Activated B cell treated with CpG ODN at 0.5 μM for 24 hours (primary cell): ENCODE measurements around the gene ADAMTS14. TPM values are rescaled to one million over a fixed set of nuclear protein-coding genes. Genes with fewer than 3 reads are reported as not detected.
"Not testable (repeated sequence)": the region's sequence is repeated elsewhere in the genome, so short reads cannot be mapped to it uniquely, and the experiment has no call there.

Experiments used
- ATAC-seq: fragments of 200-7000 bp; cut with Tn5 transposase; one replicate; pipeline ENCODE4 v1.10.0; 2021; ENCODE audit warnings: low read depth, mild to moderate bottlenecking, moderate library complexity
- CTCF ChIA-PET: fragments of 350-600 bp; sonication (Branson Sonifier 250); formaldehyde crosslinking; loops from one replicate; lab custom pipeline; 2021; ENCODE audit warnings: antibody characterized with exemption; lab: Charles Lee
- POLR2A ChIA-PET: fragments of 350-600 bp; sonication (Branson Sonifier 250); formaldehyde crosslinking; loops from one replicate; lab custom pipeline; 2021; ENCODE audit warnings: antibody characterized with exemption; lab: Charles Lee
- DNase-seq: peaks from one replicate; pipeline ENCODE4 v3.0.0; 2022
- H3K27ac Mint-ChIP-seq: one replicate; pipeline ENCODE4 v1.8.0; 2020; ENCODE audit warnings: mixed read lengths
- H3K27me3 Mint-ChIP-seq: one replicate; pipeline ENCODE4 v1.8.0; 2021; ENCODE audit warnings: mixed read lengths
- H3K36me3 Mint-ChIP-seq: one replicate; pipeline ENCODE4 v1.8.0; 2021; ENCODE audit warnings: low read depth, mixed read lengths
- H3K4me1 Mint-ChIP-seq: one replicate; pipeline ENCODE4 v1.8.0; 2021; ENCODE audit warnings: mixed read lengths
- H3K4me3 Mint-ChIP-seq: one replicate; pipeline ENCODE4 v1.8.0; 2020; ENCODE audit warnings: mild to moderate bottlenecking, mixed read lengths
- H3K9me3 Mint-ChIP-seq: one replicate; pipeline ENCODE4 v1.8.0; 2020; ENCODE audit warnings: mixed read lengths
- intact Hi-C: fragments of 100-400 bp; cut with micrococcal nuclease; formaldehyde crosslinking; loops from one replicate; pipeline ENCODE4 v1.15.1; 2024
- total RNA-seq: library from RNA; stranded (reverse); gene quantifications from 2 replicates; pipeline ENCODE4 v1.2.3, GENCODE V29; 2022
- TF ChIP-seq, protein P1 (sequence below): fragments of 200-600 bp; IDR thresholded peaks from one replicate; pipeline ENCODE4 v1.8.0; 2022; ENCODE audit warnings: antibody characterized with exemption, mild to moderate bottlenecking

Gene ADAMTS14
- 0.04 TPM in 1 of 2 replicates, not detected in the other for total RNA-seq

DNA sequence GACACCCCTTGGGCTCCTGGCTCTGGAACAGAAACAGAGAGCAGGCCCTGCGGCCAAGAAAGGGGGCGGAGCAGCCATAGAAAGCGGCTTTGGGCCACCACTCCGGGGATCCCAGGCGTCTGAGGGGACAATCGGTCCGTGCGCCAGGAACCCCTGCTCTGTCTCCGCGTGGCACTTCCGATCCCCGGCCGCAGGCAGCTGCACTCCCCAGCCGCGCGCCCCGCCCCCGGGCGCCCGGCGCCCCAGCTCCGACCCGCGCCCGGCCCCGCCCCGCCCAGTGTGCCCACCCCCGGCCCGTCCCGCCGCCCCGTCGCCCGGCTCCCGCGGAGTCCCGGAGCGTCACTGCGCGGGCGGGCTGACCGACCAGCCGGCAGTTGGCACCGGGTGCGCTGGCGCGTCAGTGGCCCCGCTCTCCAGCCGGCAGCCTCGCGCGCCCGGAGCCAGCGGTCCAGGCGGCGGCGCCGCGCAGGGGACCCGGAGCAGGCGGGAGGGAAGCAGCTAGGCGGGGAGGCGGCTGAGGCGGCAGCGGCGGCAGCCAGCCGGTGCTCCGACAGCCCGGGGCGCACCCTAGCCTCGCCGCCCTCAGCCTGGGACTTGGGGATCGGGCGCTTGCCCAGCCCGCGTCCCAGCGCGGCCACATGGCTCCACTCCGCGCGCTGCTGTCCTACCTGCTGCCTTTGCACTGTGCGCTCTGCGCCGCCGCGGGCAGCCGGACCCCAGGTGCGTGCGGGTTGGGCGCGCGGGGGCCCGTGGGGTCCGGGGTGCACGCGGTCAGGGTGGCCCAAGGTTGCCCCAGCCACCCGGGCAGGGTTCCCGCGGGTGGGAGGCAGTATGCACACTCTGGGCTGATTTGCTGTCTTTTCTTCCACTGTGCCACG, at the start of gene ADAMTS14:
TSS of gene ADAMTS14 (plus strand) at position 342 of the 878 bp plus-strand sequence. CDS start at position 639, 297 bp downstream.
- ATAC-seq (no peak), DNase-seq (no peak)
- TF ChIP-seq, protein P1, sequence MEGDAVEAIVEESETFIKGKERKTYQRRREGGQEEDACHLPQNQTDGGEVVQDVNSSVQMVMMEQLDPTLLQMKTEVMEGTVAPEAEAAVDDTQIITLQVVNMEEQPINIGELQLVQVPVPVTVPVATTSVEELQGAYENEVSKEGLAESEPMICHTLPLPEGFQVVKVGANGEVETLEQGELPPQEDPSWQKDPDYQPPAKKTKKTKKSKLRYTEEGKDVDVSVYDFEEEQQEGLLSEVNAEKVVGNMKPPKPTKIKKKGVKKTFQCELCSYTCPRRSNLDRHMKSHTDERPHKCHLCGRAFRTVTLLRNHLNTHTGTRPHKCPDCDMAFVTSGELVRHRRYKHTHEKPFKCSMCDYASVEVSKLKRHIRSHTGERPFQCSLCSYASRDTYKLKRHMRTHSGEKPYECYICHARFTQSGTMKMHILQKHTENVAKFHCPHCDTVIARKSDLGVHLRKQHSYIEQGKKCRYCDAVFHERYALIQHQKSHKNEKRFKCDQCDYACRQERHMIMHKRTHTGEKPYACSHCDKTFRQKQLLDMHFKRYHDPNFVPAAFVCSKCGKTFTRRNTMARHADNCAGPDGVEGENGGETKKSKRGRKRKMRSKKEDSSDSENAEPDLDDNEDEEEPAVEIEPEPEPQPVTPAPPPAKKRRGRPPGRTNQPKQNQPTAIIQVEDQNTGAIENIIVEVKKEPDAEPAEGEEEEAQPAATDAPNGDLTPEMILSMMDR = no peak
- no peak within 1 kb of the TSS for H3K27ac Mint-ChIP-seq
- H3K9me3 Mint-ChIP-seq = peaks cover 5% of the 10 kb centered on the region
- H3K27me3 Mint-ChIP-seq = peaks cover 42% of the 10 kb centered on the region
- intact Hi-C loops = no loop called here
- peaks cover 9% of the 10 kb centered on the region for H3K4me1 Mint-ChIP-seq
- H3K36me3 Mint-ChIP-seq = no peaks in the 10 kb centered on the region
- H3K4me3 Mint-ChIP-seq = peak within 1 kb of the TSS; percentile 40
- POLR2A ChIA-PET = no interaction called here
- CTCF ChIA-PET = no interaction called here

DNA sequence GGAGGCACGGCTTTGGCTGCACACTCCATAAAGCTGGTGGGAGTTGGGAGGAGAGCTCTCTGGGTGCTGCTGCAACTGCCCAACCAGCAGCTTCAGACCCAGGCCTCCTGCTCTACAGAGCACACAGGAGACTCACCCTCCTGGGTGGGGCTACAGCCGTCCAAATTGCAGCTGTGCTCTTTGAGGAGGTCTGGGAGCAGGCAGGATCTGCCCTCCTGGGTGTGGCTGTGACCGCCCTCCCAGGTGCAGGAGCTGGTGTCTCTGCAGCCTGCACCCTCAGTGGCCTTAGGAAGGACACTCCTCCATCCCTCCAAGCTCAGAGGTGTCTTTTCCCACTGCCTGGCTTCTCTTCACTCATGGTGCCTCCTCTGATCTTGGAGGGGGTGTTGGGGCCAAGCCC, 49.8 kb upstream of the ADAMTS14 start:
- peaks cover 7% of the 10 kb centered on the region for H3K27me3 Mint-ChIP-seq
- DNase-seq = no peak
- ChIA-PET CTCF (no interaction called here), POLR2A (no interaction called here)
- H3K4me1 Mint-ChIP-seq = no peaks in the 10 kb centered on the region
- TF ChIP-seq, protein P1 = no peak
- peaks cover 11% of the 10 kb centered on the region for H3K9me3 Mint-ChIP-seq
- H3K36me3 Mint-ChIP-seq = no peaks in the 10 kb centered on the region
- H3K27ac Mint-ChIP-seq = no peak overlapping the region
- no peak overlapping the region for H3K4me3 Mint-ChIP-seq
- ATAC-seq = no peak
- intact Hi-C loops = no loop called here

- no peak for DNase-seq
- no peaks in the 10 kb centered on the region for H3K36me3 Mint-ChIP-seq
- intact Hi-C loops = no loop called here
- no peak for ATAC-seq
- peaks cover 11% of the 10 kb centered on the region for H3K9me3 Mint-ChIP-seq
- H3K27ac Mint-ChIP-seq = no peak overlapping the region
- ChIA-PET POLR2A (no interaction called here), CTCF (no interaction called here)
- H3K27me3 Mint-ChIP-seq = peaks cover 4% of the 10 kb centered on the region
- H3K4me1 Mint-ChIP-seq = no peaks in the 10 kb centered on the region
- H3K4me3 Mint-ChIP-seq = no peak overlapping the region
- TF ChIP-seq, protein P1 = no peak
These were observed 49.1 kb upstream of the ADAMTS14 start for GRCh38 chr10:70622981-70623844.

DNA sequence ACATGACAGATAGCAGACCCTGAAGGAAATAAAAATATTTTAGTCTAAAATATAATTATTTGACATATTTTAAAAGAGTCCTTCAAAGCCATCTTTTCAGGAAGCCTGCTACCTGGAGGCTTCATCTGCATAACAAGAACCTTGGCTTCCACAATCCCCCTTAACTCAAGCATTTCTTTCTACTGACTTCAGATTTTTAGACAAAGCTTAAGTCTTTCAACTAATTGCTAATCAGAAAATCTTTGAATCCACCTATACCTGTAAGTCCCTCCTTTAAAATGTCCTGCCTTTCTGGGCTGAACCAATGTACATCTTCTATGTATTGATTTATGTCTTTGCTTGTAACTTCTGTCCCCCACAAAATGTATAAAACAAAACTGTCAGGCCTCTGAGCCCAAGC, 46.2 kb upstream of the ADAMTS14 start:
- Mint-ChIP-seq H3K36me3 (no peaks in the 10 kb centered on the region), H3K27ac (no peak overlapping the region), H3K27me3 (peaks cover 3% of the 10 kb centered on the region), H3K4me3 (no peak overlapping the region), H3K4me1 (no peaks in the 10 kb centered on the region), H3K9me3 (no peaks in the 10 kb centered on the region)
- no peak for ATAC-seq
- ChIA-PET CTCF (no interaction called here), POLR2A (no interaction called here)
- intact Hi-C loops = no loop called here
- TF ChIP-seq, protein P1 = no peak
- DNase-seq = no peak

DNA sequence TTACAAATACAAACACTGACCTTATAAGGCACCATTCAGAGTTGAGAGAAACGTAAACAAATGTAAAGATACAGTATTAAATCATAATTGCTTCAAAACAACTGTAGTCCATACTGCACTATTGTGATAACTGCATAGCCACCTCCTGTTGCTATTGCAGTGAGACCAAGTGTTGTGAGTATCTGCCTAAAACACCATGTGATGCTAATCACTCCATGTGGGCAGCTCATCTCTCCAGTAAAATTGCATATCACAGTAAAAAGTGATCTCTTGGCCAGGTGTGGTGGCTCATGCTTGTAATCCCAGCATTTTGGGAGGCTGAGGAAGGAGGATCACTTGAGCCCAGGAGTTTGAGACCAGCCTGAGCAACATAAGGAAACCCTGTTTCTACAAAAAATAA, 43.0 kb upstream of the ADAMTS14 start:
- intact Hi-C loops = no loop called here
- no peak overlapping the region for H3K4me3 Mint-ChIP-seq
- ATAC-seq = no peak
- H3K27me3 Mint-ChIP-seq = peaks cover 7% of the 10 kb centered on the region
- POLR2A ChIA-PET = no interaction called here
- TF ChIP-seq, protein P1 = no peak
- no peaks in the 10 kb centered on the region for H3K4me1 Mint-ChIP-seq
- no peak for DNase-seq
- no peak overlapping the region for H3K27ac Mint-ChIP-seq
- no peaks in the 10 kb centered on the region for H3K36me3 Mint-ChIP-seq
- CTCF ChIA-PET = no interaction called here
- H3K9me3 Mint-ChIP-seq = no peaks in the 10 kb centered on the region

DNA sequence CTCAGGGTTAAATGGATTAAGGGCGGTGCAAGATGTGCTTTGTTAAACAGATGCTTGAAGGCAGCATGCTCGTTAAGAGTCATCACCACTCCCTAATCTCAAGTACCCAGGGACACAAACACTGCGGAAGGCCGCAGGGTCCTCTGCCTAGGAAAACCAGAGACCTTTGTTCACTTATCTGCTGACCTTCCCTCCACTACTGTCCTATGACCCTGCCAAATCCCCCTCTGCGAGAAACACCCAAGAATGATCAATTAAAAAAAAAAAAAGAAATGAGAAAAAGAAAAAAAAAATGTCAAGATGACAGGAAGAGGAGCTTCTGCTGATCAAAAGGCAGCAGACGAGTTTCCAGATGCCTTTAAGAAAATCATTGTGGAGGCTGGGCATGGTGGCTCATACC, 40.6 kb upstream of the ADAMTS14 start:
- H3K36me3 Mint-ChIP-seq, CTCF ChIA-PET, H3K27me3 Mint-ChIP-seq, ATAC-seq, H3K4me3 Mint-ChIP-seq, intact Hi-C loops, H3K27ac Mint-ChIP-seq, DNase-seq, POLR2A ChIA-PET, H3K4me1 Mint-ChIP-seq, H3K9me3 Mint-ChIP-seq: not testable (repeated sequence)
